Liver (tissue), 9 donors: ENCODE data around the gene SHOX. TPM values are rescaled to one million over a fixed set of nuclear protein-coding genes. Genes with fewer than 3 reads are reported as not detected.

Experiments
- DNase-seq: peaks from one replicate; pipeline ENCODE4 v3.0.0-alpha.2; 2017; ENCODE audit warnings: low spot score
- H3K27ac ChIP-seq, 2 donors: one replicate each; pipeline ENCODE4 v1.7.0; 2013; ENCODE audit warnings: inconsistent platforms in 2 of 2, low read length in 2 of 2, control low read depth in 1 of 2, low read depth in 1 of 2, mild to moderate bottlenecking in 1 of 2
- H3K27me3 ChIP-seq, 4 donors: one replicate each; pipeline versions ENCODE4 v1.6.1 to v1.7.0; 2013; ENCODE audit warnings: low read length in 3 of 4, inconsistent platforms in 1 of 4, mild to moderate bottlenecking in 1 of 4, moderate library complexity in 1 of 4; ENCODE audit not compliant: control insufficient read depth in 4 of 4, insufficient read depth in 4 of 4
- H3K36me3 ChIP-seq, 4 donors: one replicate each; pipeline versions ENCODE4 v1.6.1 to v1.7.0; 2013; ENCODE audit warnings: low read length in 3 of 4, mild to moderate bottlenecking in 3 of 4, low read depth in 1 of 4, moderate library complexity in 1 of 4; ENCODE audit not compliant: control insufficient read depth in 4 of 4, insufficient read depth in 3 of 4
- H3K4me1 ChIP-seq, 4 donors: one replicate each; pipeline versions ENCODE4 v1.6.1 to v1.7.0; 2013; ENCODE audit warnings: low read length in 3 of 4, mild to moderate bottlenecking in 3 of 4, moderate library complexity in 1 of 4; ENCODE audit not compliant: control insufficient read depth in 4 of 4, insufficient read depth in 4 of 4
- H3K4me3 ChIP-seq, 3 donors: one replicate each; pipeline versions ENCODE4 v1.6.1 to v1.7.0; 2013; ENCODE audit warnings: low read length in 3 of 3, control low read depth in 1 of 3, low read depth in 1 of 3, mild to moderate bottlenecking in 1 of 3
- H3K9ac ChIP-seq, 2 donors: one replicate each; pipeline ENCODE4 v1.7.0; 2013; ENCODE audit warnings: low read length in 2 of 2, mild to moderate bottlenecking in 2 of 2, moderate library complexity in 2 of 2, control low read depth in 1 of 2, low read depth in 1 of 2
- H3K9me3 ChIP-seq, 4 donors: one replicate each; pipeline versions ENCODE4 v1.6.1 to v1.7.0; 2013; ENCODE audit warnings: low read length in 3 of 4; ENCODE audit not compliant: control insufficient read depth in 4 of 4
- ATF3 ChIP-seq: IDR thresholded peaks from 2 replicates; pipeline ENCODE4 v1.6.1; 2016; ENCODE audit warnings: antibody characterized with exemption
- CTCF ChIP-seq: fragments of 150-350 bp; IDR thresholded peaks from 2 replicates; pipeline ENCODE4 v1.5.1; 2017; ENCODE audit warnings: improper control_type of control experiment, low read depth, low read length; ENCODE audit not compliant: missing input control
- EGR1 ChIP-seq, 2 donors: IDR thresholded peaks; 2 replicates each; pipeline ENCODE4 v1.6.1; 2016 to 2018; ENCODE audit warnings: antibody characterized with exemption in 2 of 2, low read depth in 2 of 2
- FOXA1 ChIP-seq: IDR thresholded peaks from 2 replicates; pipeline ENCODE4 v1.6.1; 2016; ENCODE audit warnings: antibody characterized with exemption
- FOXA2 ChIP-seq: IDR thresholded peaks from 2 replicates; pipeline ENCODE4 v1.6.1; 2016; ENCODE audit warnings: antibody characterized with exemption
- GABPA ChIP-seq, 2 donors: IDR thresholded peaks in 1 of 2; conservative IDR thresholded peaks in 1 of 2; 2 replicates each; pipeline ENCODE4 v1.6.1; 2016; ENCODE audit warnings: antibody characterized with exemption in 2 of 2, mild to moderate bottlenecking in 1 of 2, moderate library complexity in 1 of 2
- HNF4A ChIP-seq, 2 donors: conservative IDR thresholded peaks; 2 replicates each; pipeline ENCODE4 v1.6.1; 2016; ENCODE audit warnings: antibody characterized with exemption in 2 of 2, mild to moderate bottlenecking in 2 of 2
- HNF4G ChIP-seq: IDR thresholded peaks from 2 replicates; pipeline ENCODE4 v1.6.1; 2016; ENCODE audit warnings: antibody characterized with exemption
- JUND ChIP-seq, 2 donors: IDR thresholded peaks; 2 replicates each; pipeline ENCODE4 v1.6.1; 2016; ENCODE audit warnings: antibody characterized with exemption in 2 of 2
- MAX ChIP-seq: IDR thresholded peaks from 2 replicates; pipeline ENCODE4 v1.6.1; 2016; ENCODE audit warnings: antibody characterized with exemption
- NR2F2 ChIP-seq: IDR thresholded peaks from 2 replicates; pipeline ENCODE4 v1.6.1; 2016; ENCODE audit warnings: antibody characterized with exemption
- RAD21 ChIP-seq, 2 donors: IDR thresholded peaks; 2 replicates each; pipeline ENCODE4 v1.6.1; 2016; ENCODE audit warnings: antibody characterized with exemption in 2 of 2, mild to moderate bottlenecking in 2 of 2
- REST ChIP-seq: IDR thresholded peaks from 2 replicates; pipeline ENCODE4 v1.6.1; 2016; ENCODE audit warnings: antibody characterized with exemption, mild to moderate bottlenecking
- RXRA ChIP-seq, 2 donors: IDR thresholded peaks; 2 replicates each; pipeline ENCODE4 v1.6.1; 2017 to 2018; ENCODE audit warnings: antibody characterized with exemption in 2 of 2, mild to moderate bottlenecking in 1 of 2
- SP1 ChIP-seq: IDR thresholded peaks from 2 replicates; pipeline ENCODE4 v1.6.1; 2018; ENCODE audit warnings: antibody characterized with exemption, mild to moderate bottlenecking
- ZBTB33 ChIP-seq: IDR thresholded peaks from 2 replicates; pipeline ENCODE4 v1.6.1; 2016; ENCODE audit warnings: antibody characterized with exemption
- WGBS: extraction: QIAGEN DNeasy Blood & Tissue Kit; methylation state at CpG from one replicate; pipeline ENCODE4 v1.1.7; 2013; 5-methylcytosine and 5-hydroxymethylcytosine counted together
- polyA plus RNA-seq, 2 donors: library from polyadenylated mRNA; stranded (reverse) in 1 of 2; unstranded in 1 of 2; fragments of 200-250 nt in 1 of 2; fragments of >200 nt in 1 of 2; fragmentation: Nextera tagmentation in 1 of 2; extraction: Ambion mirVana in 1 of 2; gene quantifications; one replicate each; pipeline versions ENCODE4 v1.2.1 to v1.2.3, GENCODE V29; 2013 to 2015
- total RNA-seq, 2 donors: library from RNA; depleted of rRNA; stranded (reverse); fragments of >200 nt; gene quantifications; one replicate each; pipeline ENCODE4 v1.2.3, GENCODE V29; 2014
- donor health status: healthy.
- donor health status: healthy.
- donor health status: healthy.
- donor health status: healthy.
- donor health status: healthy.

The SHOX gene
- total and polyA plus RNA-seq, 4 donors = not detected

- TF ChIP-seq GABPA (IDR thresholded peaks at IDR 0.05 in 1 of 2, conservative IDR thresholded peaks at IDR 0.05 in 1 of 2) = no peak
Measured at GRCh38 chrX:627995-628394, 2.6 kb upstream of the SHOX start (continued).

DNA sequence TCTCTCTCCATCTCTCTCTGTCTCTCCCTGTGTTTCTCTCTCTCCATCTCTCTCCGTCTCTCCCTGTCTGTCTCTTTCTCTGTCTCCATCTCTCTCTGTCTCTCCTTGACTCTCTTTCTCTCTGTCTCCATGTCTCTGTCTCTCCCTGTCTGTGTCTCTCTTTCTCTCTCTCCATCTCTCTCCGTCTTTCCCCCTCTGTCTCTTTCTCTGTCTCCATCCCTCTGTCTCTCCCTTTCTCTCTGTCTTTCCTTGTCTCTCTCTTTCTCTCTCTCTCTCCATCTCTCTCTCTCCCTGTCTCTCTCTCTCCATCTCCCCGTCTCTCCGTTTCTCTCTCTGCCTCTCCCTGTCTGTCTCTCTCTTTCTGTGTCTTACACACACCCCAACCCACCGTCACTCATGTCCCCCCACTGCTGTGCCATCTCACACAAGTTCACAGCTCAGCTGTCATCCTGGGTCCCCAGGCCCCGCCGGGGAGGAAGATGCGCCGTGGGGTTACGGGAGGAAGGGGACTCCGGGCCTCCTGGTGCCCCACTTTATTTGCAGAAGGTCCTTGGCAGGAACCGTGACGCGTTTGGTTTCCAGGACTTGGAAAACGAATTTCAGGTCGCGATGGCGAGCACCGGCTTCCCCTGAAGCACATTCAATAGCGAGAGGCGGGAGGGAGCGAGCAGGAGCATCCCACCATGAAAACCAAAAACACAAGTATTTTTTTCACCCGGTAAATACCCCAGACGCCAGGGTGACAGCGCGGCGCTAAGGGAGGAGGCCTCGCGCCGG is 1.2 kb upstream of the SHOX start:
- DNase-seq = no peak

More for the DNA sequence above, 1.2 kb upstream of the SHOX start:
- Histone ChIP-seq H3K4me1 (peaks cover 0 to 2% (median 0%) of the 10 kb centered on the region in 4 donors), H3K9ac (no peak overlapping the region), H3K4me3 (no peak overlapping the region), H3K27me3 (peaks cover 0 to 14% (median 13%) of the 10 kb centered on the region in 4 donors), H3K36me3 (no peaks in the 10 kb centered on the region), H3K27ac (no peak overlapping the region), H3K9me3 (no peaks in the 10 kb centered on the region)
- TF ChIP-seq ZBTB33 = no peak
- no peak for TF ChIP-seq REST
- TF ChIP-seq HNF4G = no peak
- TF ChIP-seq JUND (IDR thresholded peaks at IDR 0.05) = no peak
- no peak for TF ChIP-seq FOXA1
- TF ChIP-seq SP1 = no peak
- no peak for TF ChIP-seq ATF3
- TF ChIP-seq GABPA (IDR thresholded peaks at IDR 0.05 in 1 of 2, conservative IDR thresholded peaks at IDR 0.05 in 1 of 2) = no peak
- TF ChIP-seq RAD21 (IDR thresholded peaks at IDR 0.05) = no peak
- TF ChIP-seq CTCF = no peak
- TF ChIP-seq EGR1 (IDR thresholded peaks at IDR 0.05; ENCODE audit: low read depth in 2 of 2) = no peak
- no peak for TF ChIP-seq RXRA (IDR thresholded peaks at IDR 0.05)
- no peak for TF ChIP-seq MAX
- TF ChIP-seq HNF4A (conservative IDR thresholded peaks at IDR 0.05) = no peak
- TF ChIP-seq FOXA2 = no peak
- TF ChIP-seq NR2F2 = no peak
- WGBS = 4% methylated on average over 30 of the region's 30 CpGs
